ELR (cell line): Measurements from ENCODE around the gene KIAA1549.

Source experiments
- DNase-seq: peaks from one replicate; pipeline ENCODE4 v3.0.0-alpha.2; 2015; ENCODE audit warnings: low read depth

The KIAA1549 gene

GRCh38 chr7:138974675-138975292 lies 6.4 kb downstream of the KIAA1549 start:
- no peak for DNase-seq

GRCh38 chr7:138974103-138974502 lies 7.1 kb downstream of the KIAA1549 start:
- DNase-seq, result no peak

GRCh38 chr7:138970952-138971351 lies 10.2 kb downstream of the KIAA1549 start:
- DNase-seq, result no peak

- no peak for DNase-seq
Observed at GRCh38 chr7:138970446-138970845, 10.7 kb downstream of the KIAA1549 start.

- DNase-seq, result no peak
Observed at GRCh38 chr7:138967159-138967558, 14.0 kb downstream of the KIAA1549 start.

- no peak for DNase-seq
Observed at GRCh38 chr7:138964624-138965436, 16.4 kb downstream of the KIAA1549 start.

- DNase-seq, result no peak
Observed at GRCh38 chr7:138963675-138964074, 17.5 kb downstream of the KIAA1549 start.

GRCh38 chr7:138962561-138963270 lies 18.5 kb downstream of the KIAA1549 start:
- no peak for DNase-seq

GRCh38 chr7:138961159-138961558 lies 20.0 kb downstream of the KIAA1549 start:
- no peak for DNase-seq

GRCh38 chr7:138958391-138958956 lies 22.7 kb downstream of the KIAA1549 start:
- peak; percentile 47 for DNase-seq

GRCh38 chr7:138957753-138958390 lies 23.3 kb downstream of the KIAA1549 start:
- DNase-seq, result no peak

- no peak for DNase-seq
Observed at GRCh38 chr7:138957217-138957616, 24.0 kb downstream of the KIAA1549 start.

- no peak for DNase-seq
Observed at GRCh38 chr7:138954545-138955475, 26.4 kb downstream of the KIAA1549 start.

GRCh38 chr7:138952791-138953190 lies 28.4 kb downstream of the KIAA1549 start:
- DNase-seq, result no peak

GRCh38 chr7:138951953-138952352 lies 29.2 kb downstream of the KIAA1549 start:
- DNase-seq, result no peak

GRCh38 chr7:138949421-138950088 lies 31.6 kb downstream of the KIAA1549 start:
- no peak for DNase-seq

- DNase-seq, result no peak
Observed at GRCh38 chr7:138948403-138948802, 32.8 kb downstream of the KIAA1549 start.

- no peak for DNase-seq
Observed at GRCh38 chr7:138945821-138946220, 35.4 kb downstream of the KIAA1549 start.

- no peak for DNase-seq
Observed at GRCh38 chr7:138945154-138945553, 36.0 kb downstream of the KIAA1549 start.

GRCh38 chr7:138944592-138944991 lies 36.6 kb downstream of the KIAA1549 start:
- DNase-seq, result no peak
